SK-N-SH (cell line): ENCODE measurements around the gene HS6ST1.

Experiments
- EP300 ChIP-seq, 2 experiments: IDR thresholded peaks; 2 replicates each; pipeline versions ENCODE4 v1.4.0 to v1.6.1; 2012; ENCODE audit warnings: borderline replicate concordance in 1 of 2, low read depth in 1 of 2, low read length in 1 of 2
- TF ChIP-seq, protein P1 (sequence below): fragments of 200-600 bp; sonication (generic); IDR thresholded peaks from 2 replicates; pipeline ENCODE4 v1.6.1; 2017; ENCODE audit warnings: antibody characterized with exemption, mild to moderate bottlenecking, moderate library complexity

- TF ChIP-seq, protein P1, sequence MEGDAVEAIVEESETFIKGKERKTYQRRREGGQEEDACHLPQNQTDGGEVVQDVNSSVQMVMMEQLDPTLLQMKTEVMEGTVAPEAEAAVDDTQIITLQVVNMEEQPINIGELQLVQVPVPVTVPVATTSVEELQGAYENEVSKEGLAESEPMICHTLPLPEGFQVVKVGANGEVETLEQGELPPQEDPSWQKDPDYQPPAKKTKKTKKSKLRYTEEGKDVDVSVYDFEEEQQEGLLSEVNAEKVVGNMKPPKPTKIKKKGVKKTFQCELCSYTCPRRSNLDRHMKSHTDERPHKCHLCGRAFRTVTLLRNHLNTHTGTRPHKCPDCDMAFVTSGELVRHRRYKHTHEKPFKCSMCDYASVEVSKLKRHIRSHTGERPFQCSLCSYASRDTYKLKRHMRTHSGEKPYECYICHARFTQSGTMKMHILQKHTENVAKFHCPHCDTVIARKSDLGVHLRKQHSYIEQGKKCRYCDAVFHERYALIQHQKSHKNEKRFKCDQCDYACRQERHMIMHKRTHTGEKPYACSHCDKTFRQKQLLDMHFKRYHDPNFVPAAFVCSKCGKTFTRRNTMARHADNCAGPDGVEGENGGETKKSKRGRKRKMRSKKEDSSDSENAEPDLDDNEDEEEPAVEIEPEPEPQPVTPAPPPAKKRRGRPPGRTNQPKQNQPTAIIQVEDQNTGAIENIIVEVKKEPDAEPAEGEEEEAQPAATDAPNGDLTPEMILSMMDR, result no peak
- TF ChIP-seq EP300 (IDR thresholded peaks at IDR 0.05; ENCODE audit: borderline replicate concordance in 1 of 2, low read depth in 1 of 2, low read length in 1 of 2), result no peak
These were observed 24.8 kb upstream of the HS6ST1 start for GRCh38 chr2:128343459-128343858.
